ENCODE measurements around the gene ZDHHC22. TPM values are rescaled to one million over a fixed set of nuclear protein-coding genes. Genes with fewer than 3 reads are reported as not detected.
"Not testable (repeated sequence)": the region's sequence is repeated elsewhere in the genome, so short reads cannot be mapped to it uniquely, and the experiment has no call there.

The ZDHHC22 gene
- total RNA-seq, 1 donor, result not detected

DNA sequence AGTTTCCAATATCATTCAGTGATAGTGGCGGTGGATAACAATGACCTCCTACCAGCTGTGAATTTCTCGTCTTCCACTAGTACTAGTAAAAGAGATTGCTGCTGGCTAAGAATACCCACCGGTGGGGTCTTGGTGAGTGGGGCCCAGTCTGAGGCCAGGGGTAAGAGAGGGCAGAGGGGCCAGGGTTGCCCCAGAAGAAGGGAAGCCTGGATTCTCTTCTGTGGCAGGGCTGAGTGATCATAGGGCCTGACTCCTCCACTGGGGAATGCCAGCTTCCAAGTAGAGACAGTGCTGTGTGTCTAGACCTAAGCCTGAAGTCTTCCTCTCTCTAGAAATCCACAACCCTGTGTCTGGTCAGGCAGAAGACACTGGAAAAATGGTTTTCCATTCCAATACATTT, 34.3 kb upstream of the ZDHHC22 start:
- no peak for DNase-seq (ENCODE audit: low read depth)
- H3K4me3 ChIP-seq (ENCODE audit: low read depth, low read length), result no peak overlapping the region
- TF ChIP-seq, protein P1, sequence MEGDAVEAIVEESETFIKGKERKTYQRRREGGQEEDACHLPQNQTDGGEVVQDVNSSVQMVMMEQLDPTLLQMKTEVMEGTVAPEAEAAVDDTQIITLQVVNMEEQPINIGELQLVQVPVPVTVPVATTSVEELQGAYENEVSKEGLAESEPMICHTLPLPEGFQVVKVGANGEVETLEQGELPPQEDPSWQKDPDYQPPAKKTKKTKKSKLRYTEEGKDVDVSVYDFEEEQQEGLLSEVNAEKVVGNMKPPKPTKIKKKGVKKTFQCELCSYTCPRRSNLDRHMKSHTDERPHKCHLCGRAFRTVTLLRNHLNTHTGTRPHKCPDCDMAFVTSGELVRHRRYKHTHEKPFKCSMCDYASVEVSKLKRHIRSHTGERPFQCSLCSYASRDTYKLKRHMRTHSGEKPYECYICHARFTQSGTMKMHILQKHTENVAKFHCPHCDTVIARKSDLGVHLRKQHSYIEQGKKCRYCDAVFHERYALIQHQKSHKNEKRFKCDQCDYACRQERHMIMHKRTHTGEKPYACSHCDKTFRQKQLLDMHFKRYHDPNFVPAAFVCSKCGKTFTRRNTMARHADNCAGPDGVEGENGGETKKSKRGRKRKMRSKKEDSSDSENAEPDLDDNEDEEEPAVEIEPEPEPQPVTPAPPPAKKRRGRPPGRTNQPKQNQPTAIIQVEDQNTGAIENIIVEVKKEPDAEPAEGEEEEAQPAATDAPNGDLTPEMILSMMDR (IDR thresholded peaks at IDR 0.05; ENCODE audit: insufficient read depth, low read depth, low read length), result no peak

DNA sequence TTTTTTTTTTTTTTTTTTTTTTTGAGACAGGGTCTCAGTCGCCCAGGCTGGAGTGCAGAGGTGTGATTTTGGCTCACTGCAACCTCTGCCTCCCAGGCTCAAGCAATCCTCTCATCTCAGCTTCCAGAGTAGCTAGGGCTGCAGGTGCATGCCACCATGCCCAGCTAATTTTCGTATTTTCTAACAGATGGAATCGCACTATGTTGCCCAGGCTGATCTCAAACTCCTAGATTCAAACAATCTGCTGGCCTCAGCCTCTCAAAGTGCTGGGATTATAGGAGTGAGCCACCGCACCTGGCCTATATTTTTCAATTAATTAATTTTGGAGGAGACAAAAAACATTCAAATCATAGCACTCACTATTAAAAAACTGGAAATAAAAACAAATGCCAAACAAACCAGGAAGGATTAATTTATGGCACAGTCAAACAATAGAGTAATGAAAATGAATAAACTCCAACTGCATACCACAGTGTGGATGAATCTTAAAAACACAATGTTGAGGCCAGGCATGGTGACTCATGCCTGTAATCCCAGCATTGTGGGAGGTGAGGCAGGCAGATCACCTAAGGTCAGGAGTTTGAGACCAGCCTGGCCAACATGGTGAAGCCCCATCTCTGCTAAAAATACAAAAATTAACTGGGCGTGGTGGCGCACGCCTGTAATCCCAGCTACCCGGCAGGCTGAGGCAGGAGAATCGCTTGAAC, 32.5 kb upstream of the ZDHHC22 start:
- DNase-seq (ENCODE audit: low read depth); H3K4me3 ChIP-seq (ENCODE audit: low read depth, low read length): not testable (repeated sequence)

DNA sequence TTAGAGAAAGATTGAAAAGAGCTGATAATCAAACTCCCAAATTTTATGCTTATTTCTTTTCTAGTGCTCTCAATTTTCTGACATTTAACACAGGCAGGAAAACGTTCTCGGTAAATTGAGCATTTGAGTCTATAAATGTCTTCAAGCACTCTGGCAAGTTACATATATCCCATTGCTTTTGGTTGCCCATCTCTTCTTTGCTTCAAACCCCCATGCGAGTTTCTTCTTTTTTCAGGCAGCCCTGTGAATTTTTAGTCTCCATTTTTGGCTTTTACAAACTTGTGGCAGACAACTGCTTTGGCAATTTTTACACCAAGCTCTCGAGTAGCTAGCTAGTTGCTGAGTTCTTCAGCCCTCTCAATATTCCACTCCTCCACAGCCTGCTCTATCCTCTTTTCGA, 31.3 kb upstream of the ZDHHC22 start:
- no peak for DNase-seq (ENCODE audit: low read depth)
- H3K4me3 ChIP-seq (ENCODE audit: low read depth, low read length), result no peak overlapping the region

DNA sequence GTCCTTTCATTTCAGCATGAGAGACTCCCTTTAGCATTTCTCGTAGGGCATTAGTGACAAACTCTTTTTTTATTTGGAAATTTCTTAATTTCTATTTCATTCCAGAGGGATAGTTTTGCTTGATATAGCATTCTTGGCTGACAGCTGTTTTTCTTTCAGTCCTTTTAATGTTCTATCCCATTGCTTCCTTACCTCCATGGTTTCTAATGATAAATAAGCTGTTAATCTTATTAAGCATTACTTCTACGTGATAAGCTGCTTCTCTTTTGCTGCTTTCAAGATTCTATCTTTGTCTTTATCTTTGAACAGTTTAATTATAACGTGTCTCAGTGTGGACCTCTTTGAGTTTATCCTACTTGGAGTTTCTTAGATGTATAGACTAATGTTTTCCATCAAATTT, 28.5 kb upstream of the ZDHHC22 start:
- TF ChIP-seq, protein P1 (IDR thresholded peaks at IDR 0.05; ENCODE audit: insufficient read depth, low read depth, low read length), result no peak

More for the DNA sequence above, 31.3 kb upstream of the ZDHHC22 start:
- TF ChIP-seq, protein P1 (IDR thresholded peaks at IDR 0.05; ENCODE audit: insufficient read depth, low read depth, low read length), result no peak

DNA sequence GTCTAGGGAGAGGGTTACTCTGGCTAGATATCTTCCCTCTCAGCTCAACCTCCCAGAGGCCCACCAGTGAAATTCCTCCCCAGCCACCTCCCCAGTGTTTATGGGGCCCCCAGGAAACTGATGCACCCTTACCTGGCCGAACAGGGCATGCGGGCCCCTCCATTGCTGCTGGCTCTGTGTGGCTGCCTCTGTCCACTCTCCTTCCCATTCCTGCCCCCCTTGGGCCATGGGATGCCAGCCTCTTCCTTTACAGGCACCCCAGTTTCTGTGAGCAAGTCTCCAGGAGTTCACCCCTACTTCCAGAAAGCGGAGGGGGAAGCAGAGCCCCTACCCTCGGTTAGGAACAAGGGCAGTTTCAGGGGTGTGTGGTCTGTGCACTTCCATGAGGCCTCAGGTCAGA, 19.4 kb upstream of the ZDHHC22 start:
- TF ChIP-seq, protein P1 (IDR thresholded peaks at IDR 0.05; ENCODE audit: insufficient read depth, low read depth, low read length), result no peak
- no peak for DNase-seq (ENCODE audit: low read depth)

More for the DNA sequence above, 28.5 kb upstream of the ZDHHC22 start:
- no peak overlapping the region for H3K4me3 ChIP-seq (ENCODE audit: low read depth, low read length)
- DNase-seq (ENCODE audit: low read depth), result no peak

DNA sequence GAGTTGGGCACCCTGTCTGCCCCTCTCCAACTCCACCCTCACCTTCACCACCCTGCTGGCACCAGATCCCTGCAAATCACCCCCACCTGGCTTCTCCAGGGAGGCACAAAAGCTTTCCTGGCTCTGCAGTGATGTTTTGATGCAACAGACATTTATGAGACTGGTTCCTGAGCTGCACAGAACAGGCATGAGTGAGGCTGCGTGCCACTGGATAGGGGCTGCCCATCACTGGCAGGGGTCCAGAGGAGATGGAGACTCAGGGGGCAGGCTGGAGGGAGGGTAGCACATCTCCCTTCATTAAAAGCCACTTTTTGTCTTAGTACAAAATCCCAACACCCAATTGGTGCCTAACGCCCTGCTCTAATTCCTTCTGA, 17.3 kb upstream of the ZDHHC22 start:
- TF ChIP-seq, protein P1 (IDR thresholded peaks at IDR 0.05; ENCODE audit: insufficient read depth, low read depth, low read length), result no peak
- H3K4me3 ChIP-seq (ENCODE audit: low read depth, low read length), result no peak overlapping the region
- no peak for DNase-seq (ENCODE audit: low read depth)

More for the DNA sequence above, 19.4 kb upstream of the ZDHHC22 start:
- no peak overlapping the region for H3K4me3 ChIP-seq (ENCODE audit: low read depth, low read length)

DNA sequence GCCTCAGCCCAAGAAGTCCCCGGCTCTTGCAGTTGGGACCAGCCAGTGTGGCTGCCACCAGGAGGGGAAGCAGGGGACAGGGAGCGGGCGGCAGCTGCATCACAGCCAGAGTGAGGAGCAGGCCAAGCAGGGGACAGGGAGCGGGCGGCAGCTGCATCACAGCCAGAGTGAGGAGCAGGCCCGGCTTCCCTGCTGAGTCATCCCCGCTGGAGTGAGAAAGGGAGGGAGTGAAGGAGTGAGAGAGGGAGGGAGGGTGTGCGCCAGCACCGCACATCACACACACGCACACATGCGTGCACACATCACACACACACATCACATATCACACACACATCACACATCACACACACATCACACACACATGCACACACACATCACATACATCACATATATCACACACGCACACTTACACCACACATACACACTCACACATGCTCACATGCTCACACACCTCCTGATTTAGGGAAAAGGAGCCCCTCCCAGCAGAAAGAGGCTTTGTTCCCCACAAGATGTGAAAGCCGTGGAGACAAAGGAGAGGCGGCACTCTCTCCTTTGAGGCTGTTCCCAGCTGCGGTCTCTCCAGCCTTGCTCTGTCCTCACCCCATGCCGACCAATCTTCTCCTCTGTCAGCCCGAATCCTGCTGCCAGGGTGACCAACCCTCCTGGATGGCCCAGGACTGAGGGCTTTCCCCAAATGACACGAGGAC, 16.7 kb upstream of the ZDHHC22 start:
- DNase-seq (ENCODE audit: low read depth), result peak; percentile 42
- TF ChIP-seq, protein P1 (IDR thresholded peaks at IDR 0.05; ENCODE audit: insufficient read depth, low read depth, low read length), result no peak
- no peak overlapping the region for H3K4me3 ChIP-seq (ENCODE audit: low read depth, low read length)

Measured in fibroblast of villous mesenchyme (primary cell).